Thoracic aorta (tissue), 2 donors: ENCODE measurements around the gene SLC17A9. TPM values are rescaled to one million over a fixed set of nuclear protein-coding genes. Genes with fewer than 3 reads are reported as not detected.

Experiments
- ATAC-seq: fragments of 150-250 bp; one replicate; pipeline ENCODE4 v1.8.0; 2017; ENCODE audit warnings: low read depth; ENCODE audit not compliant: insufficient number of reproducible peaks, low FRiP score
- DNase-seq: peaks from one replicate; pipeline ENCODE4 v3.0.0-alpha.2; 2020; ENCODE audit warnings: low spot score
- H3K27ac ChIP-seq, 2 donors: fragments of 200-600 bp; sonication (generic); 1 replicate in 1 of 2; 2 replicates in 1 of 2; pipeline ENCODE4 v1.5.1; 2016; ENCODE audit warnings: mild to moderate bottlenecking in 2 of 2, moderate library complexity in 2 of 2
- H3K27me3 ChIP-seq: fragments of 200-600 bp; sonication (generic); replicated peaks from 2 replicates; pipeline ENCODE4 v1.6.0; 2016; ENCODE audit warnings: mild to moderate bottlenecking; ENCODE audit not compliant: insufficient read depth
- H3K36me3 ChIP-seq: fragments of 200-600 bp; sonication (generic); one replicate; pipeline ENCODE4 v1.5.1; 2016
- H3K4me1 ChIP-seq, 2 donors: fragments of 200-600 bp; sonication (generic); 1 replicate in 1 of 2; 2 replicates in 1 of 2; pipeline versions ENCODE4 v1.5.1 to v1.6.0; 2016; ENCODE audit warnings: low read depth in 2 of 2, mild to moderate bottlenecking in 1 of 2; ENCODE audit not compliant: control insufficient read depth in 1 of 2
- H3K4me3 ChIP-seq: fragments of 200-600 bp; sonication (generic); 2 replicates; pipeline ENCODE4 v1.5.1; 2016; ENCODE audit warnings: mild to moderate bottlenecking
- H3K9me3 ChIP-seq: fragments of 200-600 bp; sonication (generic); 2 replicates; pipeline ENCODE4 v1.5.1; 2016
- total RNA-seq, 2 donors: library from RNA; depleted of rRNA; stranded (reverse); fragments of >200 nt; gene quantifications; one replicate each; pipeline versions ENCODE4 v1.1.0 to v1.2.3, GENCODE V29; 2016
- TF ChIP-seq, protein P1 (sequence below): fragments of 200-600 bp; sonication (generic); IDR thresholded peaks from one replicate; pipeline ENCODE4 v1.5.1; 2019; ENCODE audit warnings: antibody characterized with exemption

SLC17A9 gene
- total RNA-seq, 2 donors from 2014 or later = 17.9 to 18.8 TPM

DNA sequence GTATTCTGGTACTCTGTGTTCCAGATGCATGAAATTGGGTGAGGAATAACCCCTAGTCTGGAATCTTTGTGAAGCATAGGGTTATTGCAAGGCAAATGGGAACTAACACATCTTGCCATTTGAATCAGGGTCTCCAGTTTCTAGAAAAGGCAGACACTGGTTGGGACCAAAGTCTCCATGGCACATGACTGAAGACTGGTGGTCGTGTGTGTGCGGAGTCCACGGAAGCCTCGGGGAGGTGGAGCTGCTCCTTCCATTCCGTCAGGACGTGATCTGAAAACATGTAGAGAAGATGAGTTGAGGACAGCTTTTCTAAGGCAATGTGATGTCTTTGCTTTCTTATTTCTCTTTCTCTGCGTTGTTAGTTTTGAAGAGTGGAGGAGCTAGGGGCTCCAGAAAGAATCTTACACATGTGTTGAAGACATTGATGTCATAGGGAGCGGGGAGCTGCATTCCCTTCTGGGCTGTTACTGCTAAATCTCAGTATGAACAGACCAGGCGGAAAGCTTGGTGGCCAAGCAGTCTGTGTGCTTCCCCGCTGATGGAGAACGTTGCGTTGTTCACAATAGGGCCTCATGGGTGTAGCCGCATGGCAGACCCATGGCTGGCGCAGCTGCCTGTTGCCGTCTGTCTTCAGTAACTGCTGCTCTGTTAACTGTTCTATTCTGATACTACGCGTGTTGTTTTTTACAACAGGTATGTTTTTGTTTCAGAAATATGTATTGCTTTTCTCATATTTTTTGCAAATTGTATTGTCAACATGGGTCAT is 4.8 kb upstream of the SLC17A9 start:
- Histone ChIP-seq H3K4me3 (no peak overlapping the region), H3K27ac (no peak overlapping the region), H3K9me3 (no peaks in the 10 kb centered on the region), H3K4me1 (peaks cover 5 to 12% of the 10 kb centered on the region in 2 donors), H3K27me3 (no peaks in the 10 kb centered on the region), H3K36me3 (peaks cover 52% of the 10 kb centered on the region)
- TF ChIP-seq, protein P1, sequence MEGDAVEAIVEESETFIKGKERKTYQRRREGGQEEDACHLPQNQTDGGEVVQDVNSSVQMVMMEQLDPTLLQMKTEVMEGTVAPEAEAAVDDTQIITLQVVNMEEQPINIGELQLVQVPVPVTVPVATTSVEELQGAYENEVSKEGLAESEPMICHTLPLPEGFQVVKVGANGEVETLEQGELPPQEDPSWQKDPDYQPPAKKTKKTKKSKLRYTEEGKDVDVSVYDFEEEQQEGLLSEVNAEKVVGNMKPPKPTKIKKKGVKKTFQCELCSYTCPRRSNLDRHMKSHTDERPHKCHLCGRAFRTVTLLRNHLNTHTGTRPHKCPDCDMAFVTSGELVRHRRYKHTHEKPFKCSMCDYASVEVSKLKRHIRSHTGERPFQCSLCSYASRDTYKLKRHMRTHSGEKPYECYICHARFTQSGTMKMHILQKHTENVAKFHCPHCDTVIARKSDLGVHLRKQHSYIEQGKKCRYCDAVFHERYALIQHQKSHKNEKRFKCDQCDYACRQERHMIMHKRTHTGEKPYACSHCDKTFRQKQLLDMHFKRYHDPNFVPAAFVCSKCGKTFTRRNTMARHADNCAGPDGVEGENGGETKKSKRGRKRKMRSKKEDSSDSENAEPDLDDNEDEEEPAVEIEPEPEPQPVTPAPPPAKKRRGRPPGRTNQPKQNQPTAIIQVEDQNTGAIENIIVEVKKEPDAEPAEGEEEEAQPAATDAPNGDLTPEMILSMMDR = no peak
- ATAC-seq = no peak
- DNase-seq = no peak

DNA sequence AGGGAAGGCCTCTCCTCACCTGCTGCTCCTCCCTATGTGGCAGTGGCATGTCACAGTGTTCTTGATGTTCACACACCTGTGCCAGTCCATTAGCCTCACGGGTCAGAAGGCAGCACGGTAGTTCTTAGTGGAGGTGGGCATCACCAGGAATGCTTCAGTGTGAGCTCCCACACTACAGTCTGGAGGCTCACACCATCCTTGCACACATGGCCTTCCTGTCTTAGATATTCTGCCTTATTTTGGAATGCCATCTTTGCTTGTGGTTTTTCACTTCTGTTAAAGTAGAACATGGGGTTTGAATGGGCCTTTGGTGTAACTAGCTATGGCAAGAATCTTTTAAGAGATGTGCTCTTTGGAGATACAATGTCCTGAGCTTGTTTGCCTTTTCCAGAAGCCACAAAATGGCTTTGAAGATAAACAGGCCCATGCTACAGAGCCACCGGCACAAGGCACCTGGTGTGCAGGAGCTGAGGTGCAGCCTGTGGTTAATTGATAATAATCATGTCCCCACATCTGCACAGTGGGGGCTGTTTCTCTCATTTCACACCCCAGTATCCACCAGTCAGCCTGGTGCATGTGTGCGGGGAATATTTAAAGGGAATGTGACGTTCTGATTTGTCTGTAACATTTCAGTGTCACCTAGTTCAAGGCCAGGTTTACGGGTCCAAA is 3.2 kb upstream of the SLC17A9 start:
- Histone ChIP-seq H3K27ac (no peak overlapping the region), H3K9me3 (no peaks in the 10 kb centered on the region), H3K36me3 (peaks cover 37% of the 10 kb centered on the region), H3K27me3 (no peaks in the 10 kb centered on the region), H3K4me3 (no peak overlapping the region), H3K4me1 (peaks cover 15 to 26% of the 10 kb centered on the region in 2 donors)
- DNase-seq = no peak
- TF ChIP-seq, protein P1 = no peak
- ATAC-seq = no peak

DNA sequence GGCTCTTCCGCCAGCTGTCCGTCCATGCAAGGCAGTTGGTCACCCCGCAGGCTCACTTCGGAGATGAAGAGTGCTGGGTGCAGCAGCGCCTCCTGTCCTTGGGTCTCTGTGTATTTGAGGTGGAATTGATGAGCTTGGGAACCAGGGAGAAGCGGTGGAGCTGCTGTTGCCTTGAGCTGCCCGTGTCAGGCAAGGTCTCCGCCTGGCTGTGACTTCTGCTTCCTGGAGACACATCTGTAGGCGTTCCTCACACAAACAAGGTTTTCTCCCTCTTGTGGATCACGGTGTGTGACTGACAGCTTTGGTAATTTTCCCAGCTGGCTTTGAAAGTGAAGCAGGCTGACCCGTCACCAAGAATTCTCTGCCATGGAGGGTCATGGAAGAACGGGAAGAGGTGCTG is 2.5 kb upstream of the SLC17A9 start:
- Histone ChIP-seq H3K9me3 (no peaks in the 10 kb centered on the region), H3K27ac (no peak overlapping the region), H3K27me3 (no peaks in the 10 kb centered on the region), H3K36me3 (peaks cover 30% of the 10 kb centered on the region), H3K4me1 (peaks cover 20 to 32% of the 10 kb centered on the region in 2 donors), H3K4me3 (no peak overlapping the region)
- TF ChIP-seq, protein P1 = no peak
- ATAC-seq = no peak
- DNase-seq = no peak

DNA sequence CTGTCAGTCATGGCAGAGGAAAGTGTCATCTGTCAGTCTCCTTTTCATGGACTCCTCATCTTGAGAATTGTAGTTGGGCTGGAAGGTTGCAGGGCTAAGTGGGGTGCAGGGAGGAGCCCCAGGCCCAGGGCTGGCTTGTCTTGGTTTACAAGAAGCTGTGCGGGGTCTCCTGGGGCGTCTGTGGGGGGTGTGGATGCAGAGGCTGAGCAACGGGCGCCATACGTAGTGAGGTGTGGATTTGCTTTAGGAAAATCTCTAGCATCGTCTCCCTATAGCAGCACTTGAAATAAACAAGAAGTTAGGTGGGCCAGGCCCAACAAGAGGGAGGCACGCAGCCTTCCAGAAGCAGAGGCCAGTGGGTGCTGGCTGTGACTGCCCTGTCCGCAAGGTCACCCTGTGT is 1.8 kb upstream of the SLC17A9 start:
- H3K27ac ChIP-seq = no peak overlapping the region
- H3K27me3 ChIP-seq = no peaks in the 10 kb centered on the region
- H3K4me1 ChIP-seq = peaks cover 20 to 32% of the 10 kb centered on the region in 2 donors
- H3K36me3 ChIP-seq = peaks cover 24% of the 10 kb centered on the region
- DNase-seq = no peak
- TF ChIP-seq, protein P1 = no peak
- no peak overlapping the region for H3K4me3 ChIP-seq
- no peaks in the 10 kb centered on the region for H3K9me3 ChIP-seq
- no peak for ATAC-seq

DNA sequence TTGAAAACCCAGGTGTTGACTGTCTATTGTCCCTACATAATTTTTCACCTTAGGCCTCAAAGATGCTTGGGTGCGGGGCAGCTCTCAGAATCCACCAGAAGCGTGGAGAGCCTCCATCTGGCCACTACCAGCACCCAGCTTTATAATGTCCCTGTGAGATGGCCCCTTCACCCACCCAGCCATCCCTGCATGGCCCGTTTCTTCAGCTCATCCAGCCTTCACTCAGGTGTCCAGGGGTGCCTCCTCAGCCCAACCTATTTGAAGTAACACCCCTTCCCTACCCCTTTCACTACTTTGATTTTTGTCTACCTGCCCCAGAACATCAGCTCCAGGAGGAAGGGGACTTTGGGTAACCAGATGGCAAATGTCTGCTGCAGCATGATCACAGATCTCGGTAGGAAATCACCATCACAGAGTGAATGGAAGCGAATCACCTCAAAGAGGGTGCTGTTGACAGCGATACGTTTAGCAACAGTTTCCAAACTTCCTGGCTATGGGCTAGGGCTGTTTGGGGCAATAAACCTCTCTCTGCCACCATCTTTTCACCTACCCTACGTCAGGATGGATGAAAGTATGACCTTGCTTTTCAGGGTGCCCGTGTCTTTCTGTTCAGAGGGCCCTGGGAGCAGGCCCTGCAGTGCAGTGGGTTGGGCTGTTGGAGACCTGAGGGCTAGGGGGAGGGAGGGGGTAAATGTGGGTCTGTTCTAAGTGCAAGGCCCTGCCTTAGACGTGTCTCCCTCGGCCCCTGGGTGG is 1.2 kb upstream of the SLC17A9 start:
- Histone ChIP-seq H3K27ac (no peak overlapping the region), H3K27me3 (no peaks in the 10 kb centered on the region), H3K9me3 (no peaks in the 10 kb centered on the region), H3K4me3 (no peak overlapping the region), H3K36me3 (peaks cover 18% of the 10 kb centered on the region), H3K4me1 (peaks cover 20 to 32% of the 10 kb centered on the region in 2 donors)
- DNase-seq (no peak), ATAC-seq (no peak)
- TF ChIP-seq, protein P1 = no peak
